Measurements from ENCODE around the gene VAV2.

DNA sequence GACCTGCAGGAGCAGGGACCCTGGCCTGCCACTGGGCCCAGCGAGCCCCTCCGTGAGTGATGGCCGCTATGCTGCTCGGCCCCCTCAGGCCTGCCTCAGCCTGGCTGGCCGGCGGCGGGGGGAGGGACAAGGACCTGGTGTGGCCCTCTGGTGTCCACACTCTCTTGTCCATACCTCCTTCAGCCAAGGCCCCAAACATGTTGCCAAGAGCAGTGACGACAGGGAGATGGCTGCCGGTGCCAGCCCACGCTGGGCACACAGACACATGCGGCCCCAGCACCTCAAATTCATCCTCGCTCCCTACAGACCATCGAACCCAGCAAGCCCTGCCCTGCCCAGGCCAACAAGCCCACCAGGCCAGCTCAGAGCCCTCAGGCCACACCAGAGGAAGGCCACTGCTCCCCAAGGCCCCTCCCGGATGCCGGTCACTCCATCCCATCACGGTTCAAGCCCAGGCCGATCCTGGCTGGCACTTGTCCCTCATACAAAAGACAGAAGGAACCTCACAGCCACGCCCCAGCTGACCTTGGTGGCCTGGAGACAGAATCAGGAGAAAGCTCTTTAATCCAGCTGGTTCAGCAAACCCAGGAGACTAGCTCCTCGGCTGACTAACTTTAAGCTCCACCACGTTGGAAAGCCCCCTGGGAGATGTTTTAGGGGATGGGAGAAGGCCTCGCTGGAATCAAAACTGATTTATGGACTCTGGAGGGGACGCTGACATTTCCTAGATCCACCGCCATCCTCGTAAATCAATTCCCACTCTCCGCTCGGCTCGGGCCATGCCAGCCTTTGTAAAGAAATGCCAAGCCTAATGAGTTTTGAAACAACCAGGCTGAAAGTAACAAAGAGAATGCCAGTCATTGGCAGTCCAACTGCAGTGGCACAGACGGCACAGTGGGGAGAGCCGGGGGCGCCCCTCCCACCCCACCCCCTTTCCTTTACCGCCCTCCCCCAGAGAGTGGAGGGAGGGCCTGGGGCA is 84.9 kb downstream of the VAV2 start:
- TF ChIP-seq CEBPB (IDR thresholded peaks at IDR 0.05) (no peak), SMC3 (IDR thresholded peaks at IDR 0.05) (no peak), POLR2A (IDR thresholded peaks at IDR 0.05; ENCODE audit: low read length) (no peak), HDAC2 (IDR thresholded peaks at IDR 0.05) (no peak)
- TF ChIP-seq, protein P1, sequence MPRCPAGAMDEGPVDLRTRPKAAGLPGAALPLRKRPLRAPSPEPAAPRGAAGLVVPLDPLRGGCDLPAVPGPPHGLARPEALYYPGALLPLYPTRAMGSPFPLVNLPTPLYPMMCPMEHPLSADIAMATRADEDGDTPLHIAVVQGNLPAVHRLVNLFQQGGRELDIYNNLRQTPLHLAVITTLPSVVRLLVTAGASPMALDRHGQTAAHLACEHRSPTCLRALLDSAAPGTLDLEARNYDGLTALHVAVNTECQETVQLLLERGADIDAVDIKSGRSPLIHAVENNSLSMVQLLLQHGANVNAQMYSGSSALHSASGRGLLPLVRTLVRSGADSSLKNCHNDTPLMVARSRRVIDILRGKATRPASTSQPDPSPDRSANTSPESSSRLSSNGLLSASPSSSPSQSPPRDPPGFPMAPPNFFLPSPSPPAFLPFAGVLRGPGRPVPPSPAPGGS (IDR thresholded peaks at IDR 0.05) = no peak
- TF ChIP-seq, protein P2, sequence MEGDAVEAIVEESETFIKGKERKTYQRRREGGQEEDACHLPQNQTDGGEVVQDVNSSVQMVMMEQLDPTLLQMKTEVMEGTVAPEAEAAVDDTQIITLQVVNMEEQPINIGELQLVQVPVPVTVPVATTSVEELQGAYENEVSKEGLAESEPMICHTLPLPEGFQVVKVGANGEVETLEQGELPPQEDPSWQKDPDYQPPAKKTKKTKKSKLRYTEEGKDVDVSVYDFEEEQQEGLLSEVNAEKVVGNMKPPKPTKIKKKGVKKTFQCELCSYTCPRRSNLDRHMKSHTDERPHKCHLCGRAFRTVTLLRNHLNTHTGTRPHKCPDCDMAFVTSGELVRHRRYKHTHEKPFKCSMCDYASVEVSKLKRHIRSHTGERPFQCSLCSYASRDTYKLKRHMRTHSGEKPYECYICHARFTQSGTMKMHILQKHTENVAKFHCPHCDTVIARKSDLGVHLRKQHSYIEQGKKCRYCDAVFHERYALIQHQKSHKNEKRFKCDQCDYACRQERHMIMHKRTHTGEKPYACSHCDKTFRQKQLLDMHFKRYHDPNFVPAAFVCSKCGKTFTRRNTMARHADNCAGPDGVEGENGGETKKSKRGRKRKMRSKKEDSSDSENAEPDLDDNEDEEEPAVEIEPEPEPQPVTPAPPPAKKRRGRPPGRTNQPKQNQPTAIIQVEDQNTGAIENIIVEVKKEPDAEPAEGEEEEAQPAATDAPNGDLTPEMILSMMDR (IDR thresholded peaks at IDR 0.05) = no peak

All from A549 (cell line).